HepG2 (cell line): ENCODE data around the gene ARHGEF7.

Experiments
- GABPA ChIP-seq, 2 experiments: IDR thresholded peaks; 2 replicates each; pipeline ENCODE4 v1.6.1; 2011 to 2016; ENCODE audit warnings: low read depth in 2 of 2, low read length in 1 of 2, missing biosample characterization in 1 of 2, missing genetic modification characterization in 1 of 2
- MYC ChIP-seq: sonication (generic); formaldehyde crosslinking; IDR thresholded peaks from 2 replicates; pipeline ENCODE4 v1.9.0; 2021; ENCODE audit warnings: missing genetic modification reagents, borderline replicate concordance
- POLR2A ChIP-seq, 2 experiments: IDR thresholded peaks; 2 replicates each; pipeline ENCODE4 v1.6.1; 2011; ENCODE audit warnings: low read depth in 2 of 2, low read length in 2 of 2, mild to moderate bottlenecking in 1 of 2, moderate library complexity in 1 of 2; ENCODE audit not compliant: insufficient read depth in 1 of 2
- SMAD3 ChIP-seq: sonication (generic); formaldehyde crosslinking; IDR thresholded peaks from 2 replicates; pipeline ENCODE4 v1.4.0; 2020; ENCODE audit warnings: missing genetic modification reagents
- ZFP36 ChIP-seq: fragments of 150-350 bp; IDR thresholded peaks from 2 replicates; pipeline ENCODE4 v1.6.1; 2018; ENCODE audit warnings: borderline replicate concordance, low read length, low read depth; ENCODE audit not compliant: partially characterized antibody
- ZNF431 ChIP-seq: sonication (generic); formaldehyde crosslinking; IDR thresholded peaks from 2 replicates; pipeline ENCODE4 v1.9.0; 2022; ENCODE audit warnings: missing genetic modification reagents, low read depth, mild to moderate bottlenecking, borderline replicate concordance
- ZNF747 ChIP-seq: sonication (generic); formaldehyde crosslinking; IDR thresholded peaks from 2 replicates; pipeline ENCODE4 v1.8.1; 2023; ENCODE audit warnings: missing genetic modification reagents, mild to moderate bottlenecking, borderline replicate concordance
- TF ChIP-seq, protein P1 (sequence below): sonication (generic); formaldehyde crosslinking; IDR thresholded peaks from 2 replicates; pipeline ENCODE4 v1.5.0; 2020; ENCODE audit warnings: mild to moderate bottlenecking, missing genetic modification reagents, moderate library complexity
- TF ChIP-seq, protein P2 (sequence below): sonication (generic); formaldehyde crosslinking; IDR thresholded peaks from 2 replicates; pipeline ENCODE4 v1.4.0; 2020; ENCODE audit warnings: missing genetic modification reagents, borderline replicate concordance
- TF ChIP-seq, protein P3 (sequence below): sonication (generic); formaldehyde crosslinking; conservative IDR thresholded peaks from 2 replicates; pipeline ENCODE4 v1.4.0; 2020; ENCODE audit warnings: missing genetic modification reagents
- TF ChIP-seq, protein P4 (sequence below), 2 experiments: fragments of 450-650 bp in 1 of 2; sonication (generic) in 1 of 2; formaldehyde crosslinking; IDR thresholded peaks; 2 replicates each; pipeline versions ENCODE4 v1.5.0 to v1.8.0; 2020 to 2022; ENCODE audit warnings: mild to moderate bottlenecking in 1 of 2, missing genetic modification reagents in 1 of 2

DNA sequence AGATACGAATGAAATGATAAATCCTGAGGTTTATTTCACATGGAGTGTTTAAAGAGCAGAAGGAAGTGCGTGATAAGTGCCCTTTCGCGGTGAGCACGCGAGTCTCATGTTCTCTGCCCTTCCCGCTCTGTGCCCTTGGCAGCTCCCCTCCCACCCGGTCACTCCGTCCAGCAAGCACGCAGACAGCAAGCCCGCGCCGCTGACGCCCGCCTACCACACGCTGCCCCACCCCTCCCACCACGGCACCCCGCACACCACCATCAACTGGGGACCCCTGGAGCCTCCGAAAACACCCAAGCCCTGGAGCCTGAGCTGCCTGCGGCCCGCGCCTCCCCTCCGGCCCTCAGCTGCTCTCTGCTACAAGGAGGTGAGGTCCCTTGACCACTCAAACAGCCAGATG is 167.9 kb downstream of the ARHGEF7 start:
- TF ChIP-seq POLR2A (IDR thresholded peaks at IDR 0.05; ENCODE audit: insufficient read depth in 1 of 2, low read depth in 2 of 2, low read length in 2 of 2), result no peak
- TF ChIP-seq MYC (CRISPR knock-in tag), result no peak
- TF ChIP-seq ZNF747 (CRISPR knock-in tag), result no peak
- TF ChIP-seq, protein P1, sequence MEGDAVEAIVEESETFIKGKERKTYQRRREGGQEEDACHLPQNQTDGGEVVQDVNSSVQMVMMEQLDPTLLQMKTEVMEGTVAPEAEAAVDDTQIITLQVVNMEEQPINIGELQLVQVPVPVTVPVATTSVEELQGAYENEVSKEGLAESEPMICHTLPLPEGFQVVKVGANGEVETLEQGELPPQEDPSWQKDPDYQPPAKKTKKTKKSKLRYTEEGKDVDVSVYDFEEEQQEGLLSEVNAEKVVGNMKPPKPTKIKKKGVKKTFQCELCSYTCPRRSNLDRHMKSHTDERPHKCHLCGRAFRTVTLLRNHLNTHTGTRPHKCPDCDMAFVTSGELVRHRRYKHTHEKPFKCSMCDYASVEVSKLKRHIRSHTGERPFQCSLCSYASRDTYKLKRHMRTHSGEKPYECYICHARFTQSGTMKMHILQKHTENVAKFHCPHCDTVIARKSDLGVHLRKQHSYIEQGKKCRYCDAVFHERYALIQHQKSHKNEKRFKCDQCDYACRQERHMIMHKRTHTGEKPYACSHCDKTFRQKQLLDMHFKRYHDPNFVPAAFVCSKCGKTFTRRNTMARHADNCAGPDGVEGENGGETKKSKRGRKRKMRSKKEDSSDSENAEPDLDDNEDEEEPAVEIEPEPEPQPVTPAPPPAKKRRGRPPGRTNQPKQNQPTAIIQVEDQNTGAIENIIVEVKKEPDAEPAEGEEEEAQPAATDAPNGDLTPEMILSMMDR (CRISPR knock-in tag), result no peak
- TF ChIP-seq, protein P2, sequence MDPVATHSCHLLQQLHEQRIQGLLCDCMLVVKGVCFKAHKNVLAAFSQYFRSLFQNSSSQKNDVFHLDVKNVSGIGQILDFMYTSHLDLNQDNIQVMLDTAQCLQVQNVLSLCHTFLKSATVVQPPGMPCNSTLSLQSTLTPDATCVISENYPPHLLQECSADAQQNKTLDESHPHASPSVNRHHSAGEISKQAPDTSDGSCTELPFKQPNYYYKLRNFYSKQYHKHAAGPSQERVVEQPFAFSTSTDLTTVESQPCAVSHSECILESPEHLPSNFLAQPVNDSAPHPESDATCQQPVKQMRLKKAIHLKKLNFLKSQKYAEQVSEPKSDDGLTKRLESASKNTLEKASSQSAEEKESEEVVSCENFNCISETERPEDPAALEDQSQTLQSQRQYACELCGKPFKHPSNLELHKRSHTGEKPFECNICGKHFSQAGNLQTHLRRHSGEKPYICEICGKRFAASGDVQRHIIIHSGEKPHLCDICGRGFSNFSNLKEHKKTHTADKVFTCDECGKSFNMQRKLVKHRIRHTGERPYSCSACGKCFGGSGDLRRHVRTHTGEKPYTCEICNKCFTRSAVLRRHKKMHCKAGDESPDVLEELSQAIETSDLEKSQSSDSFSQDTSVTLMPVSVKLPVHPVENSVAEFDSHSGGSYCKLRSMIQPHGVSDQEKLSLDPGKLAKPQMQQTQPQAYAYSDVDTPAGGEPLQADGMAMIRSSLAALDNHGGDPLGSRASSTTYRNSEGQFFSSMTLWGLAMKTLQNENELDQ (CRISPR knock-in tag), result no peak
- TF ChIP-seq, protein P3, sequence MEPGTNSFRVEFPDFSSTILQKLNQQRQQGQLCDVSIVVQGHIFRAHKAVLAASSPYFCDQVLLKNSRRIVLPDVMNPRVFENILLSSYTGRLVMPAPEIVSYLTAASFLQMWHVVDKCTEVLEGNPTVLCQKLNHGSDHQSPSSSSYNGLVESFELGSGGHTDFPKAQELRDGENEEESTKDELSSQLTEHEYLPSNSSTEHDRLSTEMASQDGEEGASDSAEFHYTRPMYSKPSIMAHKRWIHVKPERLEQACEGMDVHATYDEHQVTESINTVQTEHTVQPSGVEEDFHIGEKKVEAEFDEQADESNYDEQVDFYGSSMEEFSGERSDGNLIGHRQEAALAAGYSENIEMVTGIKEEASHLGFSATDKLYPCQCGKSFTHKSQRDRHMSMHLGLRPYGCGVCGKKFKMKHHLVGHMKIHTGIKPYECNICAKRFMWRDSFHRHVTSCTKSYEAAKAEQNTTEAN (CRISPR knock-in tag), result no peak
- TF ChIP-seq, protein P4, sequence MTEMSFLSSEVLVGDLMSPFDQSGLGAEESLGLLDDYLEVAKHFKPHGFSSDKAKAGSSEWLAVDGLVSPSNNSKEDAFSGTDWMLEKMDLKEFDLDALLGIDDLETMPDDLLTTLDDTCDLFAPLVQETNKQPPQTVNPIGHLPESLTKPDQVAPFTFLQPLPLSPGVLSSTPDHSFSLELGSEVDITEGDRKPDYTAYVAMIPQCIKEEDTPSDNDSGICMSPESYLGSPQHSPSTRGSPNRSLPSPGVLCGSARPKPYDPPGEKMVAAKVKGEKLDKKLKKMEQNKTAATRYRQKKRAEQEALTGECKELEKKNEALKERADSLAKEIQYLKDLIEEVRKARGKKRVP (CRISPR knock-in tag; IDR thresholded peaks at IDR 0.05), result no peak
- no peak for TF ChIP-seq ZFP36
- no peak for TF ChIP-seq SMAD3
- TF ChIP-seq GABPA (IDR thresholded peaks at IDR 0.05; ENCODE audit: low read depth, low read length), result no peak
- no peak for TF ChIP-seq GABPA (CRISPR knock-in tag; IDR thresholded peaks at IDR 0.05; ENCODE audit: low read depth)
- no peak for TF ChIP-seq ZNF431
